Activated CD8-positive, alpha-beta memory T cell treated with anti-CD3 and anti-CD28 coated beads, Interleukin-2, amount 50 U/mL, for 24 hours (primary cell): ENCODE measurements around the gene DOCK1.

Experiments used
- DNase-seq: peaks from one replicate; pipeline ENCODE4 v3.0.0-alpha.2; 2020; ENCODE audit errors: extremely low read depth

The DOCK1 gene

GRCh38 chr10:127310923-127311322 lies 405.7 kb downstream of the DOCK1 start:
- no peak for DNase-seq

- DNase-seq: no peak
Observed at GRCh38 chr10:127313996-127314700, 408.9 kb downstream of the DOCK1 start.

GRCh38 chr10:127314797-127315196 lies 409.6 kb downstream of the DOCK1 start:
- no peak for DNase-seq

GRCh38 chr10:127315888-127316287 lies 410.7 kb downstream of the DOCK1 start:
- DNase-seq: no peak

GRCh38 chr10:127318396-127318795 lies 413.2 kb downstream of the DOCK1 start:
- no peak for DNase-seq

GRCh38 chr10:127319271-127319670 lies 414.0 kb downstream of the DOCK1 start:
- no peak for DNase-seq

- DNase-seq: no peak
Observed at GRCh38 chr10:127319691-127320090, 414.5 kb downstream of the DOCK1 start.

GRCh38 chr10:127320176-127320575 lies 414.9 kb downstream of the DOCK1 start:
- no peak for DNase-seq

GRCh38 chr10:127322286-127322685 lies 417.1 kb downstream of the DOCK1 start:
- DNase-seq: no peak

GRCh38 chr10:127325506-127325905 lies 420.3 kb downstream of the DOCK1 start:
- DNase-seq: no peak

GRCh38 chr10:127326883-127327282 lies 421.7 kb downstream of the DOCK1 start:
- DNase-seq: no peak

GRCh38 chr10:127331696-127332095 lies 426.5 kb downstream of the DOCK1 start:
- no peak for DNase-seq

GRCh38 chr10:127332631-127333030 lies 427.4 kb downstream of the DOCK1 start:
- DNase-seq: no peak

GRCh38 chr10:127337801-127338200 lies 432.6 kb downstream of the DOCK1 start:
- no peak for DNase-seq

GRCh38 chr10:127338399-127339110 lies 433.3 kb downstream of the DOCK1 start:
- DNase-seq: no peak

- DNase-seq: no peak
Observed at GRCh38 chr10:127343821-127344220, 438.6 kb downstream of the DOCK1 start.

- DNase-seq: no peak
Observed at GRCh38 chr10:127344346-127344745, 439.1 kb downstream of the DOCK1 start.

GRCh38 chr10:127345231-127345965 lies 440.2 kb downstream of the DOCK1 start:
- DNase-seq: no peak

- no peak for DNase-seq
Observed at GRCh38 chr10:127346604-127347003, 441.4 kb downstream of the DOCK1 start.

- DNase-seq: no peak
Observed at GRCh38 chr10:127347202-127347959, 442.2 kb downstream of the DOCK1 start.

GRCh38 chr10:127349737-127350136 lies 444.5 kb downstream of the DOCK1 start:
- DNase-seq: no peak

- DNase-seq: no peak
Observed at GRCh38 chr10:127351542-127351941, 446.3 kb downstream of the DOCK1 start.
